ENCODE results near the gene LNPK. TPM values are rescaled to one million over a fixed set of nuclear protein-coding genes. Genes with fewer than 3 reads are reported as not detected.

Gene LNPK
- total and polyA plus RNA-seq, 3 experiments from 2014 or later = 17.5 to 36.0 (median 31.7) TPM

GRCh38 chr2:176020400-176020799 is 18.3 kb upstream of the LNPK start:
- Histone ChIP-seq H3K27ac (ENCODE audit: low read depth, low read length) (no peak overlapping the region), H3K36me3 (ENCODE audit: insufficient read depth, low read length) (no peaks in the 10 kb centered on the region), H3K9me3 (ENCODE audit: low read length) (no peaks in the 10 kb centered on the region), H3K4me1 (ENCODE audit: insufficient read depth, low read length) (no peaks in the 10 kb centered on the region), H3K4me3 (ENCODE audit: low read length) (no peak overlapping the region), H3K27me3 (ENCODE audit: insufficient read depth, low read length, poor library complexity, severe bottlenecking) (peaks cover 8% of the 10 kb centered on the region)
- H3K36me3 Mint-ChIP-seq = peaks cover 0 to 5% (median 0%) of the 10 kb centered on the region in 3 donors
- no peak overlapping the region for H3K27ac Mint-ChIP-seq
- no peak for DNase-seq
- H3K4me3 Mint-ChIP-seq = no peak overlapping the region
- H3K27me3 Mint-ChIP-seq = peaks cover 18 to 65% of the 10 kb centered on the region in 2 donors
- H3K9me3 Mint-ChIP-seq = peaks cover 0 to 6% (median 0%) of the 10 kb centered on the region in 5 donors
- ChIA-PET CTCF (no interaction called here), POLR2A (no interaction called here)
- H3K4me1 Mint-ChIP-seq = no peaks in the 10 kb centered on the region

GRCh38 chr2:176018708-176019107 is 16.6 kb upstream of the LNPK start:
- H3K27ac Mint-ChIP-seq = no peak overlapping the region
- no peak overlapping the region for H3K27ac ChIP-seq (ENCODE audit: low read depth, low read length)
- H3K36me3 Mint-ChIP-seq = peaks cover 0 to 5% (median 0%) of the 10 kb centered on the region in 3 donors
- H3K27me3 Mint-ChIP-seq = peaks cover 19 to 59% of the 10 kb centered on the region in 2 donors
- ChIA-PET CTCF (no interaction called here), POLR2A (no interaction called here)
- no peak overlapping the region for H3K4me3 Mint-ChIP-seq
- H3K4me1 Mint-ChIP-seq = no peaks in the 10 kb centered on the region
- no peaks in the 10 kb centered on the region for H3K9me3 ChIP-seq (ENCODE audit: low read length)
- no peak for DNase-seq
- no peaks in the 10 kb centered on the region for H3K4me1 ChIP-seq (ENCODE audit: insufficient read depth, low read length)
- peaks cover 8% of the 10 kb centered on the region for H3K27me3 ChIP-seq (ENCODE audit: insufficient read depth, low read length, poor library complexity, severe bottlenecking)
- H3K36me3 ChIP-seq (ENCODE audit: insufficient read depth, low read length) = no peaks in the 10 kb centered on the region
- no peak overlapping the region for H3K4me3 ChIP-seq (ENCODE audit: low read length)
- peaks cover 0 to 6% (median 0%) of the 10 kb centered on the region in 5 donors for H3K9me3 Mint-ChIP-seq

- Histone ChIP-seq H3K9me3 (ENCODE audit: low read length) (no peaks in the 10 kb centered on the region), H3K27me3 (ENCODE audit: insufficient read depth, low read length, poor library complexity, severe bottlenecking) (no peaks in the 10 kb centered on the region), H3K4me1 (ENCODE audit: insufficient read depth, low read length) (no peaks in the 10 kb centered on the region), H3K36me3 (ENCODE audit: insufficient read depth, low read length) (no peaks in the 10 kb centered on the region), H3K4me3 (ENCODE audit: low read length) (no peak overlapping the region), H3K27ac (ENCODE audit: low read depth, low read length) (no peak overlapping the region)
- Mint-ChIP-seq H3K9me3 (no peaks in the 10 kb centered on the region), H3K4me1 (no peaks in the 10 kb centered on the region), H3K4me3 (no peak overlapping the region), H3K36me3 (no peaks in the 10 kb centered on the region), H3K27ac (no peak overlapping the region), H3K27me3 (peaks cover 11 to 21% of the 10 kb centered on the region in 2 donors)
- ChIA-PET CTCF (no interaction called here), POLR2A (no interaction called here)
- no peak for DNase-seq
Observed at GRCh38 chr2:176009445-176009844, 7.4 kb upstream of the LNPK start.

- H3K4me3 ChIP-seq (ENCODE audit: low read length) = no peak overlapping the region
- CTCF ChIA-PET = no interaction called here
- H3K27ac ChIP-seq (ENCODE audit: low read depth, low read length) = no peak overlapping the region
- Mint-ChIP-seq H3K9me3 (no peaks in the 10 kb centered on the region), H3K36me3 (peaks cover 0 to 4% (median 0%) of the 10 kb centered on the region in 3 donors), H3K4me3 (no peak overlapping the region), H3K4me1 (peaks cover 15 to 24% (median 24%) of the 10 kb centered on the region in 3 donors), H3K27ac (no peak overlapping the region), H3K27me3 (peaks cover 0 to 9% of the 10 kb centered on the region in 2 donors)
- DNase-seq = no peak
- no peaks in the 10 kb centered on the region for H3K9me3 ChIP-seq (ENCODE audit: low read length)
- peaks cover 16% of the 10 kb centered on the region for H3K4me1 ChIP-seq (ENCODE audit: insufficient read depth, low read length)
- H3K36me3 ChIP-seq (ENCODE audit: insufficient read depth, low read length) = no peaks in the 10 kb centered on the region
- POLR2A ChIA-PET = no interaction called here
- H3K27me3 ChIP-seq (ENCODE audit: insufficient read depth, low read length, poor library complexity, severe bottlenecking) = no peaks in the 10 kb centered on the region
Observed at GRCh38 chr2:176004934-176005333, 2.9 kb upstream of the LNPK start.

GRCh38 chr2:176003958-176004357 is 1.9 kb upstream of the LNPK start:
- Mint-ChIP-seq H3K27me3 (peaks cover 0 to 9% of the 10 kb centered on the region in 2 donors), H3K36me3 (peaks cover 0 to 4% (median 0%) of the 10 kb centered on the region in 3 donors), H3K4me3 (peak overlapping the region in 2 of 7 donors; percentile 23 to 55), H3K4me1 (peaks cover 20 to 33% (median 33%) of the 10 kb centered on the region in 3 donors), H3K27ac (no peak overlapping the region), H3K9me3 (no peaks in the 10 kb centered on the region)
- H3K4me3 ChIP-seq (ENCODE audit: low read length) = no peak overlapping the region
- no peak for DNase-seq
- no peaks in the 10 kb centered on the region for H3K27me3 ChIP-seq (ENCODE audit: insufficient read depth, low read length, poor library complexity, severe bottlenecking)
- H3K4me1 ChIP-seq (ENCODE audit: insufficient read depth, low read length) = peaks cover 16% of the 10 kb centered on the region
- H3K27ac ChIP-seq (ENCODE audit: low read depth, low read length) = no peak overlapping the region
- CTCF ChIA-PET = no interaction called here
- no peaks in the 10 kb centered on the region for H3K9me3 ChIP-seq (ENCODE audit: low read length)
- no peaks in the 10 kb centered on the region for H3K36me3 ChIP-seq (ENCODE audit: insufficient read depth, low read length)
- POLR2A ChIA-PET = no interaction called here

GRCh38 chr2:176002688-176003210 is 682 bp upstream of the LNPK start:
- ChIA-PET POLR2A (no interaction called here), CTCF (interaction anchor here (1.3 kb wide), 1 partner anchor 95 kb away, joined by 3 read pairs; no protein-coding TSS in a partner anchor)
- peaks cover 0 to 4% (median 0%) of the 10 kb centered on the region in 3 donors for H3K36me3 Mint-ChIP-seq
- H3K27ac Mint-ChIP-seq = peak overlapping the region; percentile 78 to 98 (median 93)
- no peaks in the 10 kb centered on the region for H3K36me3 ChIP-seq (ENCODE audit: insufficient read depth, low read length)
- H3K4me3 ChIP-seq (ENCODE audit: low read length) = peak overlapping the region; percentile 98
- peaks cover 16% of the 10 kb centered on the region for H3K4me1 ChIP-seq (ENCODE audit: insufficient read depth, low read length)
- H3K27ac ChIP-seq (ENCODE audit: low read depth, low read length) = peak overlapping the region; percentile 88
- no peaks in the 10 kb centered on the region for H3K27me3 ChIP-seq (ENCODE audit: insufficient read depth, low read length, poor library complexity, severe bottlenecking)
- peak overlapping the region; percentile 83 to 96 (median 90) for H3K4me3 Mint-ChIP-seq
- DNase-seq = no peak
- H3K9me3 ChIP-seq (ENCODE audit: low read length) = no peaks in the 10 kb centered on the region
- H3K27me3 Mint-ChIP-seq = peaks cover 0 to 5% of the 10 kb centered on the region in 2 donors
- no peaks in the 10 kb centered on the region for H3K9me3 Mint-ChIP-seq
- peaks cover 20 to 35% (median 33%) of the 10 kb centered on the region in 3 donors for H3K4me1 Mint-ChIP-seq

- Mint-ChIP-seq H3K36me3 (peaks cover 0 to 4% (median 0%) of the 10 kb centered on the region in 3 donors), H3K4me1 (peaks cover 20 to 35% (median 33%) of the 10 kb centered on the region in 3 donors), H3K27ac (peak overlapping the region; percentile 78 to 98 (median 88)), H3K4me3 (peak overlapping the region; percentile 83 to 96 (median 90)), H3K27me3 (peaks cover 0 to 4% of the 10 kb centered on the region in 2 donors), H3K9me3 (no peaks in the 10 kb centered on the region)
- H3K27me3 ChIP-seq (ENCODE audit: insufficient read depth, low read length, poor library complexity, severe bottlenecking) = no peaks in the 10 kb centered on the region
- no peaks in the 10 kb centered on the region for H3K36me3 ChIP-seq (ENCODE audit: insufficient read depth, low read length)
- peak; percentile 6 to 59 (median 21) for DNase-seq
- no peaks in the 10 kb centered on the region for H3K9me3 ChIP-seq (ENCODE audit: low read length)
- peak overlapping the region; percentile 88 for H3K27ac ChIP-seq (ENCODE audit: low read depth, low read length)
- H3K4me3 ChIP-seq (ENCODE audit: low read length) = peak overlapping the region; percentile 98
- CTCF ChIA-PET = interaction anchor here (1.1 to 1.3 kb wide), 2 partner anchors 11 to 96 kb away, joined by 3 read pairs; no protein-coding TSS in a partner anchor
- H3K4me1 ChIP-seq (ENCODE audit: insufficient read depth, low read length) = peaks cover 16% of the 10 kb centered on the region
- POLR2A ChIA-PET = no interaction called here
Observed at GRCh38 chr2:176001281-176001915, 669 bp downstream of the LNPK start.

GRCh38 chr2:175999283-175999819 is 2.7 kb downstream of the LNPK start:
- Mint-ChIP-seq H3K9me3 (no peaks in the 10 kb centered on the region), H3K27ac (no peak overlapping the region), H3K27me3 (peaks cover 0 to 4% of the 10 kb centered on the region in 2 donors), H3K4me3 (no peak overlapping the region), H3K36me3 (peaks cover 0 to 4% (median 0%) of the 10 kb centered on the region in 3 donors), H3K4me1 (peaks cover 20 to 35% (median 33%) of the 10 kb centered on the region in 3 donors)
- Histone ChIP-seq H3K4me3 (ENCODE audit: low read length) (no peak overlapping the region), H3K4me1 (ENCODE audit: insufficient read depth, low read length) (peaks cover 16% of the 10 kb centered on the region), H3K36me3 (ENCODE audit: insufficient read depth, low read length) (no peaks in the 10 kb centered on the region), H3K27ac (ENCODE audit: low read depth, low read length) (no peak overlapping the region), H3K27me3 (ENCODE audit: insufficient read depth, low read length, poor library complexity, severe bottlenecking) (no peaks in the 10 kb centered on the region), H3K9me3 (ENCODE audit: low read length) (no peaks in the 10 kb centered on the region)
- POLR2A ChIA-PET = no interaction called here
- no peak for DNase-seq
- CTCF ChIA-PET = no interaction called here
